VCaP (cell line): ENCODE results near the gene MERTK.
"Not testable (repeated sequence)": the region's sequence is repeated elsewhere in the genome, so short reads cannot be mapped to it uniquely, and the experiment has no call there.

Source experiments
- H3K27ac ChIP-seq: fragments of 450-650 bp; 2 replicates; pipeline ENCODE4 v1.5.1; 2017
- TF ChIP-seq, protein P1 (sequence below): fragments of 450-650 bp; conservative IDR thresholded peaks from 2 replicates; pipeline ENCODE4 v1.5.1; 2017; ENCODE audit warnings: mild to moderate bottlenecking, moderate library complexity

MERTK gene

DNA sequence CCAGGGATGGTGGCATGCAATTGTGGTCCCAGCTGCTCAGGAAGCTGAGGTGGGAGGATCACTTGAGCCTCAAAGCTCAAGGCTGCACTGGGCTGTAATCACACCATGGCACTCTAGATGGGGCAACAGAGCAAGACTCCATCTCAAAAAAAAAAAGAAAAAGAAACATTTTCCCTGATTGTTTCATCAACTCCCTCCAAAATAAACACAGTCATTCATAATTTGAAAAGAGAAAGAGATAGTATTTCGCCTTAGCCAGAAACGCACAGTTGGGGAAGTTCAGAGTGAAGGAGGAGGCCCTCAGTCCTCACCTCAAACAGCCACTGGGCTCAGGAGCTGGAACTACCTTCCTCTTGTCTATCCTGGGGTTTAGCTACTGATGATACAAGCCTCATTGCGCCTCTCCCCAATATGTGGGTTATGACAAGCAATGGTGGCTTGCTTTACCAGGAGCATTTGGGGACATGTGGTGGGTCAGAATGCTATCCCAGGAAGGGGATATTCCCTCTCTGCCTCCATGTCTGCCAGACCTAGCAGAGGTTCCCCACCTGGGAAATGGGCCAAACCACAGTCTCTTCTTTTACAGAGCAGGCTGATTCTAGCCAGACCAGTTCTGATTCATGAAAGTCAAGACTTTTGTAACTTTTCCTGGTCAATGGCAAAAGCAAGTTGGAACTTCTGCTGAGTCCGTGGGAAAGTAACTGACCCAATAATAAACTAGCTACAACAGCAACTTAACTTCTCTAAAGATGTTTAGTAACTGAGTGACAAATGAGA, 134.5 kb downstream of the MERTK start:
- H3K27ac ChIP-seq = peak overlapping the region; percentile 79; the same call in 1 of the 2 replicates
- TF ChIP-seq, protein P1, sequence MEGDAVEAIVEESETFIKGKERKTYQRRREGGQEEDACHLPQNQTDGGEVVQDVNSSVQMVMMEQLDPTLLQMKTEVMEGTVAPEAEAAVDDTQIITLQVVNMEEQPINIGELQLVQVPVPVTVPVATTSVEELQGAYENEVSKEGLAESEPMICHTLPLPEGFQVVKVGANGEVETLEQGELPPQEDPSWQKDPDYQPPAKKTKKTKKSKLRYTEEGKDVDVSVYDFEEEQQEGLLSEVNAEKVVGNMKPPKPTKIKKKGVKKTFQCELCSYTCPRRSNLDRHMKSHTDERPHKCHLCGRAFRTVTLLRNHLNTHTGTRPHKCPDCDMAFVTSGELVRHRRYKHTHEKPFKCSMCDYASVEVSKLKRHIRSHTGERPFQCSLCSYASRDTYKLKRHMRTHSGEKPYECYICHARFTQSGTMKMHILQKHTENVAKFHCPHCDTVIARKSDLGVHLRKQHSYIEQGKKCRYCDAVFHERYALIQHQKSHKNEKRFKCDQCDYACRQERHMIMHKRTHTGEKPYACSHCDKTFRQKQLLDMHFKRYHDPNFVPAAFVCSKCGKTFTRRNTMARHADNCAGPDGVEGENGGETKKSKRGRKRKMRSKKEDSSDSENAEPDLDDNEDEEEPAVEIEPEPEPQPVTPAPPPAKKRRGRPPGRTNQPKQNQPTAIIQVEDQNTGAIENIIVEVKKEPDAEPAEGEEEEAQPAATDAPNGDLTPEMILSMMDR = no peak

DNA sequence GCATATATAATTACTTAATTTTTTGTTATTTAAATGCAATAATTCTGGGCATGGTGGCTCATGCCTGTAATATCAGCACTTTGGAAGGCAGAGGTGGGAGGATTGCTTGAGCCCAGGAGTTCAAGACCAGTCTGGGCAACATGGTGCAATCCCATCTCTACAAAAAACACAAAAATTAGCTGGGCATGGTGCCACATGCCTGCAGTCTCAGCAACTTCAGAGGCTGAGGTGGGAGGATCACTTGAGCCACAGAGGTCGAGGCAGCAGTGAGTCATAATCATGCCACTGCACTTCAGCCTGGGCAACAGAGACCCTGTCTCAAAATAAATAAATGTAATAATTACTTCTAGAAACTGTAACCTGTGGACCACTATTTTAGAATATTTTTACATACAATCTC, 135.2 kb downstream of the MERTK start:
- H3K27ac ChIP-seq = peak overlapping the region; percentile 79; the same call in 1 of the 2 replicates
- TF ChIP-seq, protein P1 = no peak

DNA sequence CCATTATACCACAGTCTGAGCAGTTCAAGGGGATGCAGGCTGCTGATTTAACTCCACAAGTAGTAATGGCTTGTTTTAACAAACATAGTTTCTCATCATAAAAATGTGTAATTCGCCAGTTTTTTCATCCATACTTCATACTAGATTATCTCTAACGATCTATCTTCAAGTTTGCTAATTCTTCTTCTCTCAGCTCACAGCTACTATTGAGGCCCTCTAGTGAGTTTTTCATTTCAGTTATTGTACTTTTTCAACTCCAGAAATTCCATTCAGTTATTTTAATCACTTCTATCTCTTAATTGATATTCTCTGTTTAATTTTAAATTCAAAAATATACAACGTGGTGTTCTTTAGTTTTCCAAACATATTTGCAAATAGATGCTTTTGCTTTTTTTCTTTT, 136.5 kb downstream of the MERTK start:
- H3K27ac ChIP-seq = no peak overlapping the region
- TF ChIP-seq, protein P1 = no peak

DNA sequence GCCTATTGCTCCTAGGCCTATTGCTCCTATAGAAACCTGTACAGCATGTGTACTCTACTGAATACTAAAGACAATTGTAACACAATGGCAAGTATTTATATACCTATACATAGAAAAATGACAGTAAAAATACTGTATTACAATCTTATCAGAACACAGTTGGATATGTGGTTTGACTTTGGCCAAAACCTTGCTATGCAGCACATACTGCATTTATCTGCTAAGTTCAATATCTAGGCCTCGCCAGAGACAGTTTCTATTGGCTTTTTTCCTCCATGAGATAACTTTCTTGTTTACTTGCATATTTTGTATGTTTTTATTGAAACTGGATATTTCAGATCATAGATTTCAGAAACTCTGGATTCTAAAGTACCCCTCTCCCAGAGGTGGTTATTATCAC, 137.4 kb downstream of the MERTK start:
- TF ChIP-seq, protein P1 = no peak
- no peak overlapping the region for H3K27ac ChIP-seq

DNA sequence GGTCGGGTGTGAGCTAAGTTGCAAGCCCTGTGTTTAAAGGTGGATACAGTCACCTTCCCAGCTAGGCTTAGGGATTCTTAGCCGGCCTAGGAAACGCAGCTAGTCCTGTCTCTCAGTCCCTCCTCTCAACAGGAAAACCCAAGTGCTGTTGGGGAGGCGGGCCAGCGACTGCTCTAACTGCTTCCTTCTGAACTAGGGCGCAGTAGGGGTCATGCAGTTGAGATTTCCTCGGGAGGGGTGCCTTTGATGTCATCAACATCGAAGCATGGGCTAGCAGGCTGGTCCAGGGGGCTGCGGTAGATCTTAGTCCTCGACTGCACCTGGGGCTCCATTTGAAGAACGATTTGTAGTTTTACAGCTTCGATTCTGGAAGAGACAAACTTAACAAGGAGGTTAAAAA, 141.1 kb downstream of the MERTK start:
- H3K27ac ChIP-seq = not testable (repeated sequence)

DNA sequence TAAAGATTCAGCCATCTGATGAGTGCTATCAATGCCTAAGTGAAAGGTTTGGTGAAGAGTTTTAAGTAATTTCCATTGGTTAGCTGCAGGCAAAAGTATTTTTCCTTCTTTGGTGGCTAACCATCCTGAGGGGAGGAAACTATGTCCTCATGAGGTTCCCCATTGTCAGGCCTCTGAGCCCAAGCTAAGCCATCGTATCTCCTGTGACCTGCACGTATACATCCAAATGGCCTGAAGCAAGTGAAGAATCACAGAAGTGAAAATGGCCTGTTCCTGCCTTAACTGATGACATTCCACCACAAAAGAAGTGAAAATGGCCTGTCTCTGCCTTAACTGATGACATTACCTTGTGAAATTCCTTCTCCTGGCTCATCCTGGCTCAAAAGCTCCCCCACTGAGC, 141.7 kb downstream of the MERTK start:
- not testable (repeated sequence) for H3K27ac ChIP-seq

DNA sequence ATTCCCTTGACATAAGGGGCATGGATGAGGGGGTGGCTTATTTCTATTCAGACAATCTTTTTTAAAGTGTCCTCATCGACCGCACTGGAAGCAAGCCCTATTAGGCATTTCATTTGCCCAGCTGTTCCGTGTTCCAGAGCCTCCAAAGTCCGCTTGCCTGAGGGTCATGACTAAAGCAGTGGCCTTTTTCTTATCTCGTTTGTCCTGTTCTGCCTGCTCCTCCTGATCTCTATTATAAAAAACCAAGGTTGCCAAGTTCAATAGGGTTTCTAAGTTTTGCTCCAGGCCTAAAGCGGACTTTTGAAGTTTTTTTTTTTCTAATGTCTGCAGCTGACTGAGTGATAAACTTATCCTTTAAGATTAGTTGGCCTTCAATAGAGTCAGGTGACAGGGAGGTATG, 143.1 kb downstream of the MERTK start:
- H3K27ac ChIP-seq = peak overlapping the region; percentile 31; the same call in 1 of the 2 replicates

DNA sequence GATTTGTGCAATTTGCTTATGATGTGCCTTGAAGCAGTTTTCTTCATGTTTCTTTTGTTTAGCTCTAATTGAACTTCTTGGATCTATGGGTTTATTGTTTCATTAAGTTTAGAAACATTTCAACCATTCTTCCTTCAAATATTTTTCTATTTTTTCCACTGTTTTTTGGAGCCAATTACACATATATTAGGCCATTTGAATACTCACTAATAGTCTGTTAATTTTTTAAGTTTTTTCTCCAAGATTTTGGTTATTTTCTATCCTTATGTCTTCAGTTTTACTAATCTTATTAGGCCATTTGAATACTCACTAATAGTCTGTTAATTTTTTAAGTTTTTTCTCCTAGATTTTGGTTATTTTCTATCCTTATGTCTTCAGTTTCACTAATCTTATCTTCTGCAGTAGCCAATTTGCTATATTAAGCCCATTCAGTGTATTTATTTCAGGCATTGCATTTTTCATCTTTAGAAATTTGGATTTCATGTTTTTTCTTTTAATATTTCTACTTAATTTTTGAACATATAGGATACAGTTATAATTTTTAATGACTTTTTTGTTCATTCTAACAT, 147.1 kb downstream of the MERTK start:
- TF ChIP-seq, protein P1 = no peak
- H3K27ac ChIP-seq = no peak overlapping the region

DNA sequence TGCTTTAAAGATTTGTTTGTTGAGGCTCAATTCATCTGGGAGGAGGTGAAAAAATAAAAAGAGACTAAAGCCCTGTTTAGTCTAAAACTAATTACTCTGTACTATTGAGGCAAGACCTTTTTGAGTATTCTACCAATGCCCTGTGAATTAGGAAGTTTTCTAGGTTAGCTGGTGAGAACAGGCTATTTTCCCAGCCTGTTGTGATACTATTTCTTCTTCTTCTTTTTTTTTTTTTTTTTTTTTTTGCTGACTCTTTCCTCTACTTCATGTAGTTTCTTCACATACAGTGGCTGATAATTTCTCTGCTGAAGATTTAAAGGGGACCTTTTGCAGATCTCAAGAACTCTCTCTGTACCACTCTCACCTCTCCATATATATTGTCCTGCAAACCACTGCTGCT, 147.8 kb downstream of the MERTK start:
- TF ChIP-seq, protein P1 = no peak
- no peak overlapping the region for H3K27ac ChIP-seq
